ENCODE measurements around the gene ATAD1.

Gene ATAD1

GRCh38 chr10:87712913-87713616 lies 105.0 kb downstream of the ATAD1 start:
- no peak for DNase-seq

GRCh38 chr10:87707254-87707653 lies 110.8 kb downstream of the ATAD1 start:
- DNase-seq, result no peak

- DNase-seq, result no peak
These were observed 111.3 kb downstream of the ATAD1 start for GRCh38 chr10:87706731-87707130.

GRCh38 chr10:87705339-87705738 lies 112.7 kb downstream of the ATAD1 start:
- DNase-seq, result no peak

GRCh38 chr10:87703771-87704170 lies 114.3 kb downstream of the ATAD1 start:
- no peak for DNase-seq

- no peak for DNase-seq
These were observed 115.1 kb downstream of the ATAD1 start for GRCh38 chr10:87702973-87703294.

GRCh38 chr10:87702260-87702972 lies 115.6 kb downstream of the ATAD1 start:
- no peak for DNase-seq

Data from suppressor macrophage treated with lipopolysaccharide for 4 hours (primary cell).